Measurements from ENCODE around the gene VWA3B.

The VWA3B gene

DNA sequence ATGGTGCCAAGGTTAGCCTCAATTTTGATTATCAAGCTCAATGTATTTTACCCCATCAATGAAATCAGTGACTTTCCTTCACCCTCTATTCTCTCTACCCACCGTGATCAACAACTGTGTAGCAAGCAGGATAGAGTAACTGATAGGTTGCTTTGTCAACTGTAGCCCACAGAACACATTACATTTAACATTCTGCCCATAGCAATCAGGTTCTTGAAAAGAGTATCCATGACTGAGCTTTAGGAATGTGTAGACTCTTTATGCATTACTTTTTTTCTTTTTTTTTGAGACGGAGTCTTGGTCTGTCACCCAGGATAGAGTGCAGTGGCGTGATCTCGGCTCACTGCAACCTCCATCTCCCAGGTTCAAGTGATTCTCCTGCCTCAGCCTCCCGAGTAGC lies 19.8 kb upstream of the VWA3B start:
- Mint-ChIP-seq H3K27me3 (peaks cover 47 to 48% of the 10 kb centered on the region in 2 donors), H3K4me3 (no peak overlapping the region), H3K9me3 (no peaks in the 10 kb centered on the region), H3K36me3 (ENCODE audit: insufficient read depth) (no peaks in the 10 kb centered on the region), H3K4me1 (ENCODE audit: low read depth in 2 of 2) (no peaks in the 10 kb centered on the region), H3K27ac (no peak overlapping the region)
- DNase-seq (no peak), ATAC-seq (replicated peaks) (no peak)

- Mint-ChIP-seq H3K36me3 (ENCODE audit: insufficient read depth) (no peaks in the 10 kb centered on the region), H3K9me3 (no peaks in the 10 kb centered on the region), H3K27me3 (peaks cover 37 to 43% of the 10 kb centered on the region in 2 donors), H3K27ac (no peak overlapping the region), H3K4me3 (no peak overlapping the region), H3K4me1 (ENCODE audit: low read depth in 2 of 2) (no peaks in the 10 kb centered on the region)
- DNase-seq (no peak), ATAC-seq (replicated peaks) (no peak)
Observed at GRCh38 chr2:98070081-98070480, 16.9 kb upstream of the VWA3B start.

DNA sequence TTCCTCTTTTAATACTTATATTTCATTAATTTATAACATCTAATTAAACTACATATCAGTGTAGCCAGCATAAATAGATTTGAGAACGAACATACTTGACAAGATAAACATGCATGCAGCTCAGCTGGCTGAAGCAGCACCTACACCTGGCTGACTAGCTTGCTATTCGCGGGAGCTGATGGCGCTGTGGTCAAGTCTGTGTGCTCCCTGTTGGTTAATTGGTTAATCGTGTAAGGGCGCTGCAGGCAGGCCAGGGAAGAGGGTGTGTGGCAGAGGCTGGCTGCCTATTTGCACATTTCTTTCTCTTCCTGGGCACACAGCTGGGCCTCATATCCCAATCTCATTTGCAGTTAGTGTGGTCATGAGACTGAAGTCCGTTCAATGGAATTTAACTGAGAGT lies 14.5 kb upstream of the VWA3B start:
- H3K36me3 Mint-ChIP-seq (ENCODE audit: insufficient read depth), result no peaks in the 10 kb centered on the region
- H3K27me3 Mint-ChIP-seq, result peaks cover 14 to 23% of the 10 kb centered on the region in 2 donors
- ATAC-seq (replicated peaks) (no peak), DNase-seq (no peak)
- no peak overlapping the region for H3K27ac Mint-ChIP-seq
- no peak overlapping the region for H3K4me3 Mint-ChIP-seq
- no peaks in the 10 kb centered on the region for H3K4me1 Mint-ChIP-seq (ENCODE audit: low read depth in 2 of 2)
- H3K9me3 Mint-ChIP-seq, result no peaks in the 10 kb centered on the region

- ATAC-seq (replicated peaks), result no peak
- peaks cover 17 to 22% of the 10 kb centered on the region in 2 donors for H3K27me3 Mint-ChIP-seq
- peaks cover 4 to 5% of the 10 kb centered on the region in 2 donors for H3K4me1 Mint-ChIP-seq (ENCODE audit: low read depth in 2 of 2)
- no peak overlapping the region for H3K27ac Mint-ChIP-seq
- H3K4me3 Mint-ChIP-seq, result no peak overlapping the region
- no peak for DNase-seq
- no peaks in the 10 kb centered on the region for H3K9me3 Mint-ChIP-seq
- peaks cover 4% of the 10 kb centered on the region for H3K36me3 Mint-ChIP-seq (ENCODE audit: insufficient read depth)
Observed at GRCh38 chr2:98078701-98079100, 8.3 kb upstream of the VWA3B start.

GRCh38 chr2:98084151-98084868 lies 2.7 kb upstream of the VWA3B start:
- Mint-ChIP-seq H3K4me1 (ENCODE audit: low read depth in 2 of 2) (peaks cover 10 to 15% of the 10 kb centered on the region in 2 donors), H3K27ac (no peak overlapping the region), H3K4me3 (no peak overlapping the region), H3K36me3 (ENCODE audit: insufficient read depth) (peaks cover 7% of the 10 kb centered on the region), H3K9me3 (no peaks in the 10 kb centered on the region), H3K27me3 (peaks cover 58 to 68% of the 10 kb centered on the region in 2 donors)
- DNase-seq, result no peak
- ATAC-seq (replicated peaks), result no peak

GRCh38 chr2:98084869-98085238 lies 2.1 kb upstream of the VWA3B start:
- Mint-ChIP-seq H3K36me3 (ENCODE audit: insufficient read depth) (peaks cover 7% of the 10 kb centered on the region), H3K27ac (no peak overlapping the region), H3K9me3 (no peaks in the 10 kb centered on the region), H3K27me3 (peaks cover 59 to 71% of the 10 kb centered on the region in 2 donors), H3K4me1 (ENCODE audit: low read depth in 2 of 2) (peaks cover 10 to 15% of the 10 kb centered on the region in 2 donors), H3K4me3 (no peak overlapping the region)
- DNase-seq, result no peak
- ATAC-seq (replicated peaks), result no peak

DNA sequence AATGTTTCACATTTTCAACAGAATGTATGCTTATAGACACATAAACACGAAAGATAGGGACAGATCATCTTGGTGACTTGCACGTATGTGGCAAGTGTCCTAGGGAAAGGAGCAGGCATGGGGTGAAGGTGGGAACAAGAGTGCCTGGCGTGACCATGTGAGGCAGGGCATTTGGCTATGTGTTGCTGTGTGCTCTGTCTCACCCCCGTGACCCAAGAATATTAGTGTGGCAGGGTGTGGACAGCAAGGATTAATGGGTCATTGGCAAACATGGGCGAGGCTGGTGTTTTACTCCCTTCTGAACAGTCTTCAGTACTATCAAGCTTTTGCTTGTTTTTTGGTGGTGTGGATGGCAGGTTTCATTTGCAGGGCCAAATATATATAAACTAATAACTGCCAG lies 1.3 kb upstream of the VWA3B start:
- H3K4me3 Mint-ChIP-seq, result no peak overlapping the region
- DNase-seq (no peak), ATAC-seq (replicated peaks) (no peak)
- no peaks in the 10 kb centered on the region for H3K9me3 Mint-ChIP-seq
- H3K27me3 Mint-ChIP-seq, result peaks cover 59 to 71% of the 10 kb centered on the region in 2 donors
- H3K4me1 Mint-ChIP-seq (ENCODE audit: low read depth in 2 of 2), result peaks cover 10 to 15% of the 10 kb centered on the region in 2 donors
- peaks cover 7% of the 10 kb centered on the region for H3K36me3 Mint-ChIP-seq (ENCODE audit: insufficient read depth)
- no peak overlapping the region for H3K27ac Mint-ChIP-seq

- ATAC-seq (replicated peaks) (no peak), DNase-seq (no peak)
- peaks cover 2% of the 10 kb centered on the region for H3K36me3 Mint-ChIP-seq (ENCODE audit: insufficient read depth)
- H3K4me1 Mint-ChIP-seq (ENCODE audit: low read depth in 2 of 2), result peaks cover 6 to 10% of the 10 kb centered on the region in 2 donors
- no peak overlapping the region for H3K27ac Mint-ChIP-seq
- peaks cover 59 to 71% of the 10 kb centered on the region in 2 donors for H3K27me3 Mint-ChIP-seq
- H3K4me3 Mint-ChIP-seq, result peak overlapping the region; percentile 37 to 68
- H3K9me3 Mint-ChIP-seq, result no peaks in the 10 kb centered on the region
Observed at GRCh38 chr2:98087447-98088020, 567 bp downstream of the VWA3B start.

DNA sequence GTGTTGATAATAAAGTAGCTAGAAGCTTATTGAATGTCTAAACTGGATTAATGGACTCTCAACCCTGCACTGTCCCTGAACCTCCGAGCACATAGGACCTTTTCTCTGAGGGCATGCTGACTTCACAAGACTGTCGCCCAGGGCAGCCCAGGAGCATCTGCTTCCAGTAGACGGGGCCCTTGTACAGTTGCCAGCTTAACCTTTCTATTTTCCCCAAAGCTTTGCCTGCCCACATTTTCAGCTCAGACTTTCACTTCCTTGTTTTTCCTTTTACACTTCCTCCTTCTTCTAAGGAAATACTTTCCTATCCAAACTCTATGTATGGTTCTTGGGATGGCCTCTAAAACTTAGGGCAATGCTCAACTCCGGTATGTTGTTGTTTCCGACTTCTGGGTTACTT lies 1.3 kb downstream of the VWA3B start:
- peaks cover 2% of the 10 kb centered on the region for H3K36me3 Mint-ChIP-seq (ENCODE audit: insufficient read depth)
- H3K4me3 Mint-ChIP-seq, result no peak overlapping the region
- no peaks in the 10 kb centered on the region for H3K9me3 Mint-ChIP-seq
- peaks cover 53 to 64% of the 10 kb centered on the region in 2 donors for H3K27me3 Mint-ChIP-seq
- H3K4me1 Mint-ChIP-seq (ENCODE audit: low read depth in 2 of 2), result peaks cover 6 to 10% of the 10 kb centered on the region in 2 donors
- no peak overlapping the region for H3K27ac Mint-ChIP-seq
- no peak for ATAC-seq (replicated peaks)
- DNase-seq, result no peak

GRCh38 chr2:98089941-98090340 lies 3.0 kb downstream of the VWA3B start:
- H3K27ac Mint-ChIP-seq, result no peak overlapping the region
- ATAC-seq (replicated peaks) (no peak), DNase-seq (no peak)
- H3K9me3 Mint-ChIP-seq, result no peaks in the 10 kb centered on the region
- H3K27me3 Mint-ChIP-seq, result peaks cover 47 to 49% of the 10 kb centered on the region in 2 donors
- H3K4me1 Mint-ChIP-seq (ENCODE audit: low read depth in 2 of 2), result peaks cover 6 to 10% of the 10 kb centered on the region in 2 donors
- peaks cover 2% of the 10 kb centered on the region for H3K36me3 Mint-ChIP-seq (ENCODE audit: insufficient read depth)
- no peak overlapping the region for H3K4me3 Mint-ChIP-seq

DNA sequence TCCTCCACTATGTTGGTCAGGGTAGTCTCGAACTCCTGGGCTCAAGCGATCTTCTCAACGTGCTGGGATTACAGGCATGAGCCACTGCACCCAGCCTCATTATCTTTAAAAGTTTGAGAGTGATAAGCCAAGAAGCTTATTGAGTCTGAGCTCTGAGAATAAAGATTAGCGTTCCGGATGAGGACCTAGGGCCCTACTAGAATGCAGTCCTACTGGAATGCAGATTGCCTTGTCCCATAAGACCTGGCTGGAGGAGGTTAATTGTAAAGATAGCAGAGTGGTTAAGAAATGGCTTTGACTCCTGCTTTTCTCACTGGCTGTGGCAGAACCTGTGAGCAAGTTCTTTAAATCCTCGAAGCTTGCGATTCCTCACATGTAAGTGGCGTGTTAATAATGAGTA lies 4.0 kb downstream of the VWA3B start:
- Mint-ChIP-seq H3K9me3 (peaks cover 0 to 2% of the 10 kb centered on the region in 2 donors), H3K36me3 (ENCODE audit: insufficient read depth) (peaks cover 2% of the 10 kb centered on the region), H3K27me3 (peaks cover 37 to 39% of the 10 kb centered on the region in 2 donors), H3K27ac (no peak overlapping the region), H3K4me3 (no peak overlapping the region), H3K4me1 (ENCODE audit: low read depth in 2 of 2) (peaks cover 6 to 10% of the 10 kb centered on the region in 2 donors)
- DNase-seq (no peak), ATAC-seq (replicated peaks) (no peak)

- DNase-seq (no peak), ATAC-seq (replicated peaks) (no peak)
- no peak overlapping the region for H3K27ac Mint-ChIP-seq
- peaks cover 0 to 2% of the 10 kb centered on the region in 2 donors for H3K9me3 Mint-ChIP-seq
- H3K27me3 Mint-ChIP-seq, result peaks cover 29 to 32% of the 10 kb centered on the region in 2 donors
- peaks cover 2% of the 10 kb centered on the region for H3K36me3 Mint-ChIP-seq (ENCODE audit: insufficient read depth)
- H3K4me1 Mint-ChIP-seq (ENCODE audit: low read depth in 2 of 2), result peaks cover under 1 to 5% of the 10 kb centered on the region in 2 donors
- no peak overlapping the region for H3K4me3 Mint-ChIP-seq
Observed at GRCh38 chr2:98091738-98092137, 4.8 kb downstream of the VWA3B start.

GRCh38 chr2:98093146-98093545 lies 6.2 kb downstream of the VWA3B start:
- no peak for ATAC-seq (replicated peaks)
- Mint-ChIP-seq H3K4me3 (no peak overlapping the region), H3K4me1 (ENCODE audit: low read depth in 2 of 2) (no peaks in the 10 kb centered on the region), H3K27ac (no peak overlapping the region), H3K9me3 (peaks cover 2 to 10% of the 10 kb centered on the region in 2 donors), H3K36me3 (ENCODE audit: insufficient read depth) (no peaks in the 10 kb centered on the region), H3K27me3 (peaks cover 19 to 26% of the 10 kb centered on the region in 2 donors)
- no peak for DNase-seq

DNA sequence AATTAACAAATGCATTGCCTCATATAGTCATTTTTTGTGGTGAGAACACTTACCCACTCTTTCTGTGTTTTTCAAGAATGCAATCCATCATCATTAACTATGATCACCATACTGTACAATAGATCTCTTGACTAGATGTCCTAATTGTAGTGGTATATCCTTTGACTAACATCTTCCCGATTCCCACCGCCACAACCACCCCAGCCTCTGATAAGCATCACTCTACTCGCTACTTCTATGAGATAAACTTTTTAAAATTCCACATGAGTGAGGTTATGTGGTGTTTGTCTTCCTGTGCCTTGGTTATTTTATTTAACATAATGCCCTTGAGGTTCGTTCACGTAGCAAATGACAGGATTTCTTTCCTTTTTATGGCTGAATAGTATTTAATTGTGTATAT lies 6.6 kb downstream of the VWA3B start:
- peaks cover 2 to 10% of the 10 kb centered on the region in 2 donors for H3K9me3 Mint-ChIP-seq
- peaks cover 14 to 22% of the 10 kb centered on the region in 2 donors for H3K27me3 Mint-ChIP-seq

More for the DNA sequence above, 6.6 kb downstream of the VWA3B start:
- no peaks in the 10 kb centered on the region for H3K36me3 Mint-ChIP-seq (ENCODE audit: insufficient read depth)
- H3K27ac Mint-ChIP-seq, result no peak overlapping the region
- H3K4me1 Mint-ChIP-seq (ENCODE audit: low read depth in 2 of 2), result no peaks in the 10 kb centered on the region
- no peak for ATAC-seq (replicated peaks)
- no peak for DNase-seq
- no peak overlapping the region for H3K4me3 Mint-ChIP-seq

All from effector memory CD8-positive, alpha-beta T cell (primary cell).